ENCODE results near the gene HSD17B1. TPM values are rescaled to one million over a fixed set of nuclear protein-coding genes. Genes with fewer than 3 reads are reported as not detected.

HSD17B1 gene
- total RNA-seq, 1 donor from 2014 or later, result 0.79 TPM

- DNase-seq (ENCODE audit: low read depth, low spot score), result peak; percentile 43
These were observed 14.3 kb downstream of the HSD17B1 start, which contains the start of gene MLX for GRCh38 chr17:42566883-42567573. TSS of gene MLX (plus strand) at chr17:42567100. CDS start at chr17:42567125, 25 bp downstream.

- no peak for DNase-seq (ENCODE audit: low read depth, low spot score)
These were observed 15.8 kb downstream of the HSD17B1 start for GRCh38 chr17:42568341-42569111.

- DNase-seq (ENCODE audit: low read depth, low spot score), result no peak
These were observed 18.9 kb downstream of the HSD17B1 start for GRCh38 chr17:42571435-42572225.

GRCh38 chr17:42573095-42573494 lies 20.4 kb downstream of the HSD17B1 start:
- DNase-seq (ENCODE audit: low read depth, low spot score), result no peak

GRCh38 chr17:42574463-42574862 lies 21.7 kb downstream of the HSD17B1 start:
- DNase-seq (ENCODE audit: low read depth, low spot score), result no peak

- no peak for DNase-seq (ENCODE audit: low read depth, low spot score)
These were observed 24.4 kb downstream of the HSD17B1 start for GRCh38 chr17:42577140-42577531.

- DNase-seq (ENCODE audit: low read depth, low spot score), result peak; percentile 80
These were observed 25.0 kb downstream of the HSD17B1 start, which contains the start of gene PSMC3IP for GRCh38 chr17:42577532-42578281. TSS of gene PSMC3IP (minus strand) at chr17:42577729. CDS start at chr17:42577686, 43 bp downstream.

GRCh38 chr17:42578282-42578869 lies 25.7 kb downstream of the HSD17B1 start:
- no peak for DNase-seq (ENCODE audit: low read depth, low spot score)

GRCh38 chr17:42579794-42580551 lies 27.2 kb downstream of the HSD17B1 start:
- DNase-seq (ENCODE audit: low read depth, low spot score), result no peak

GRCh38 chr17:42581744-42582270 lies 29.1 kb downstream of the HSD17B1 start:
- no peak for DNase-seq (ENCODE audit: low read depth, low spot score)

- DNase-seq (ENCODE audit: low read depth, low spot score), result no peak
These were observed 32.2 kb downstream of the HSD17B1 start for GRCh38 chr17:42584880-42585279.

GRCh38 chr17:42585353-42585752 lies 32.6 kb downstream of the HSD17B1 start:
- no peak for DNase-seq (ENCODE audit: low read depth, low spot score)

GRCh38 chr17:42586514-42587230 lies 33.9 kb downstream of the HSD17B1 start:
- no peak for DNase-seq (ENCODE audit: low read depth, low spot score)

- DNase-seq (ENCODE audit: low read depth, low spot score), result no peak
These were observed 38.2 kb downstream of the HSD17B1 start for GRCh38 chr17:42590886-42591285.

GRCh38 chr17:42591411-42591810 lies 38.7 kb downstream of the HSD17B1 start:
- no peak for DNase-seq (ENCODE audit: low read depth, low spot score)

- DNase-seq (ENCODE audit: low read depth, low spot score), result no peak
These were observed 43.7 kb downstream of the HSD17B1 start for GRCh38 chr17:42596386-42596785.

GRCh38 chr17:42598905-42599304 lies 46.2 kb downstream of the HSD17B1 start:
- no peak for DNase-seq (ENCODE audit: low read depth, low spot score)

- DNase-seq (ENCODE audit: low read depth, low spot score), result no peak
These were observed 50.6 kb downstream of the HSD17B1 start for GRCh38 chr17:42603318-42603717.
